Measurements from ENCODE around the gene ABHD11. TPM values are rescaled to one million over a fixed set of nuclear protein-coding genes. Genes with fewer than 3 reads are reported as not detected.

ABHD11 gene
- total and polyA plus RNA-seq, 4 donors: 5.1 to 7.6 (median 6.6) TPM

DNA sequence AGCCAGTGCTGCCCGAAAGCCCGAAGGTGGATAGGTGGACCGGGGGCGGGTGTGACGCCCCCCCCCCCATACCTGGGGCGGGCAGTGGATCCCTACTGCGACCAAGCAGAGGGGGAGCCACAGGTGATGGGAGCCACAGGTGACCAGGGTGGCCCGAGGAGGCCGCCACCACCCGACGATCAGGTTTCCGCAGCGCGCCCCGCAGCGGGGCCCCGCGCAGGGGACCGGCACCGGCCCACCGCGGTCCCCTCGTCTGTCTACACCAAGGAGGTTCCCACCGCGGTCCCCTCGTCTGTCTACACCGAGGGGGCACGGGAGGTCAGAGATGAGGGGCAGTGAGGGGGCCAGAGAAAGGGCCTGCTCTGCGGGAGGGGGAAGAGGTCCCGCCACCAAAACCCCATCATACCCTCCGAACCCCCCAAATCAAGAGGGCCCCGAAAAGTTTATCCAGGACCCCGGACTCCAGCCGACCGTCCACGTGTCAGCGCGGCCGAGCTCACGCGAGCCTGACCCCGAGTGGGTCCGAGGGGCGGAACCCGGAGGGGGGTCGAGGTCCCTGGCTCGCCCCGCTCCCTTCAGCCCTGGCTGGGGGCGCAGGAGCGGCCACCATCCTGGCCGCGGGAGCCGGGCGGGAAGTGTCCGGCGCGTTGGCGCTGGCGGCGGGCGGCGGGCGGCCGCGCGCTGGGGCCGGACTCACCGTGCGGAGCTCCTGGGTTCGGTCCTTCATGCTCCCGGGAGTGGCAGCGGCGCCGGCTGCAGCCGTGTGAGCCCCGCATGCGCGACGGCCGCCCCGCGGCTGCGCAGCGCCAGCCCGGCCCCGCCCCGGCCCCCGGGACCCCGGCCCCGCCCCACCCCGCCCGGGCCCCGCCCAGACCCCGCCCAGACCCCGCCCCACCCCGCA, 19.4 kb downstream of the ABHD11 start, which contains the start of gene STX1A (continued):
- TF ChIP-seq, protein P1, sequence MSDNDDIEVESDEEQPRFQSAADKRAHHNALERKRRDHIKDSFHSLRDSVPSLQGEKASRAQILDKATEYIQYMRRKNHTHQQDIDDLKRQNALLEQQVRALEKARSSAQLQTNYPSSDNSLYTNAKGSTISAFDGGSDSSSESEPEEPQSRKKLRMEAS (IDR thresholded peaks at IDR 0.05): no peak
- no peak for TF ChIP-seq FOXA2 (IDR thresholded peaks at IDR 0.05)

DNA sequence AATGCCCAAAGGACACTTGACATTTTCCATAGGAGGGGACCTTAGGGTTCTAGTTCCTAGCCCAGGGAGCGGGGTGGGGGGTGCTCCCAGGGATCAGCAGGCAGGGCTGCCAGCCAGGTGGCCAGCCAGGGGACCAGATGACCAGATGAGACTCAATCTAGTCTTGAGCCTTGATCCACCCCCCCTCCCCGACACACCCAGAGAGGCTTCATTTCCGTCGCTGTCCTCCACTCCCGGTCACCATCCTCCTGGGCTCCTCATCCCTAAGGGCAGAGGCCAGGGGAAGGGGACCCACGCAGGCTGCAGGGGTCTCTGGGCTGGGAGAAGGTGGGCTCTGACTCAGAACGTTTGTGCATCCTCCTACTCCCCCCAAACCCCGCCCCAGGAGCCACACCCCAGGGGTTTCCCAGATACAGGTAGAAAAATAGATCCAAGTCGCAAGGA, 20.1 kb downstream of the ABHD11 start:
- no peak overlapping the region for H3K9ac ChIP-seq (ENCODE audit: low read depth in 1 of 2, low read length in 2 of 2)
- TF ChIP-seq HNF4G (IDR thresholded peaks at IDR 0.05): no peak
- TF ChIP-seq, protein P2, sequence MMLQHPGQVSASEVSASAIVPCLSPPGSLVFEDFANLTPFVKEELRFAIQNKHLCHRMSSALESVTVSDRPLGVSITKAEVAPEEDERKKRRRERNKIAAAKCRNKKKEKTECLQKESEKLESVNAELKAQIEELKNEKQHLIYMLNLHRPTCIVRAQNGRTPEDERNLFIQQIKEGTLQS (IDR thresholded peaks at IDR 0.05): no peak
- TF ChIP-seq GABPA (IDR thresholded peaks at IDR 0.05 in 1 of 2, conservative IDR thresholded peaks at IDR 0.05 in 1 of 2): no peak
- no peak for TF ChIP-seq RXRA (IDR thresholded peaks at IDR 0.05)
- peaks cover 12 to 31% (median 20%) of the 10 kb centered on the region in 4 donors for H3K4me1 ChIP-seq (ENCODE audit: control insufficient read depth in 4 of 4, insufficient read depth in 4 of 4, low read length in 3 of 4)
- WGBS: 65% methylated on average over 9 of the region's 9 CpGs
- H3K4me3 ChIP-seq (ENCODE audit: low read depth in 1 of 3, low read length in 3 of 3): peak overlapping the region in 1 of 3 donors; percentile 90
- no peaks in the 10 kb centered on the region for H3K27me3 ChIP-seq (ENCODE audit: control insufficient read depth in 4 of 4, insufficient read depth in 4 of 4, low read length in 3 of 4)
- no peaks in the 10 kb centered on the region for H3K36me3 ChIP-seq (ENCODE audit: control insufficient read depth in 4 of 4, insufficient read depth in 3 of 4, low read depth in 1 of 4, low read length in 3 of 4)
- H3K9me3 ChIP-seq (ENCODE audit: control insufficient read depth in 4 of 4, low read length in 3 of 4): no peaks in the 10 kb centered on the region
- DNase-seq (ENCODE audit: low spot score): no peak
- no peak overlapping the region for H3K27ac ChIP-seq (ENCODE audit: low read depth in 1 of 2, low read length in 2 of 2)

DNA sequence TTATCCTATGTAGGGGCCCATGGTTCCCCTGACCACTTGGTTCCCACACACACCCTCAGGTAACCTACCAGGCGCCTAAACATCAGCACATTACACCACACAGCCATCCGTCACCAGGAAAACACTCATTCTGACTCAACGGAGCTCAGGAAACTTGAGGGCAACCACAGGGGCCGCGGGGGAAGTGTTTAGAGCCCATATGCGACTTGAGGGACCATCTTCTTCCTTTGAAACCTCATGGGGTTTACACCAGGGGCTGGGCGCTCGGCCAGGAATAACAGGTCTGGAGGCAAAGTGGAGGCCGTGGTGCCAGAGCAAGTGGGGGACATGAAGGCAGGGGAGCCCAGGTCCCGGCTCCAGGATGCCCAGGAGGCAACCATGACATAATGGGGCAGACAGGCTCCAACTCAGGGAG, 20.6 kb downstream of the ABHD11 start:
- no peak overlapping the region for H3K4me3 ChIP-seq (ENCODE audit: low read depth in 1 of 3, low read length in 3 of 3)

More for the DNA sequence above, 20.6 kb downstream of the ABHD11 start:
- Histone ChIP-seq H3K27ac (ENCODE audit: low read depth in 1 of 2, low read length in 2 of 2) (no peak overlapping the region), H3K36me3 (ENCODE audit: control insufficient read depth in 4 of 4, insufficient read depth in 3 of 4, low read depth in 1 of 4, low read length in 3 of 4) (no peaks in the 10 kb centered on the region), H3K4me1 (ENCODE audit: control insufficient read depth in 4 of 4, insufficient read depth in 4 of 4, low read length in 3 of 4) (peaks cover 12 to 31% (median 20%) of the 10 kb centered on the region in 4 donors), H3K9me3 (ENCODE audit: control insufficient read depth in 4 of 4, low read length in 3 of 4) (no peaks in the 10 kb centered on the region), H3K27me3 (ENCODE audit: control insufficient read depth in 4 of 4, insufficient read depth in 4 of 4, low read length in 3 of 4) (no peaks in the 10 kb centered on the region), H3K9ac (ENCODE audit: low read depth in 1 of 2, low read length in 2 of 2) (no peak overlapping the region)
- DNase-seq (ENCODE audit: low spot score): no peak
- TF ChIP-seq NR2F2 (IDR thresholded peaks at IDR 0.05) (no peak), YY1 (IDR thresholded peaks at IDR 0.05) (no peak), FOXA1 (IDR thresholded peaks at IDR 0.05) (no peak), RAD21 (IDR thresholded peaks at IDR 0.05) (no peak), HNF4A (conservative IDR thresholded peaks at IDR 0.05) (no peak), RXRA (IDR thresholded peaks at IDR 0.05) (no peak)
- TF ChIP-seq, protein P3, sequence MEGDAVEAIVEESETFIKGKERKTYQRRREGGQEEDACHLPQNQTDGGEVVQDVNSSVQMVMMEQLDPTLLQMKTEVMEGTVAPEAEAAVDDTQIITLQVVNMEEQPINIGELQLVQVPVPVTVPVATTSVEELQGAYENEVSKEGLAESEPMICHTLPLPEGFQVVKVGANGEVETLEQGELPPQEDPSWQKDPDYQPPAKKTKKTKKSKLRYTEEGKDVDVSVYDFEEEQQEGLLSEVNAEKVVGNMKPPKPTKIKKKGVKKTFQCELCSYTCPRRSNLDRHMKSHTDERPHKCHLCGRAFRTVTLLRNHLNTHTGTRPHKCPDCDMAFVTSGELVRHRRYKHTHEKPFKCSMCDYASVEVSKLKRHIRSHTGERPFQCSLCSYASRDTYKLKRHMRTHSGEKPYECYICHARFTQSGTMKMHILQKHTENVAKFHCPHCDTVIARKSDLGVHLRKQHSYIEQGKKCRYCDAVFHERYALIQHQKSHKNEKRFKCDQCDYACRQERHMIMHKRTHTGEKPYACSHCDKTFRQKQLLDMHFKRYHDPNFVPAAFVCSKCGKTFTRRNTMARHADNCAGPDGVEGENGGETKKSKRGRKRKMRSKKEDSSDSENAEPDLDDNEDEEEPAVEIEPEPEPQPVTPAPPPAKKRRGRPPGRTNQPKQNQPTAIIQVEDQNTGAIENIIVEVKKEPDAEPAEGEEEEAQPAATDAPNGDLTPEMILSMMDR (IDR thresholded peaks at IDR 0.05; ENCODE audit: low read depth, low read length, missing input control): no peak
- TF ChIP-seq, protein P1 (IDR thresholded peaks at IDR 0.05): no peak
- WGBS: 76% methylated on average over 10 of the region's 10 CpGs

Measured in liver (tissue), 9 donors.